Eye (tissue), 1 donor: ENCODE measurements around the gene NDST1.
"Not testable (repeated sequence)": the region's sequence is repeated elsewhere in the genome, so short reads cannot be mapped to it uniquely, and the experiment has no call there.

ENCODE experiments used
- DNase-seq: peaks from one replicate; pipeline ENCODE4 v3.0.0-alpha.2; 2015

NDST1 gene

GRCh38 chr5:150507474-150508276 is at the start of gene NDST1:
Gene NDST1, plus strand, starts transcription at chr5:150508131. Its CDS starts 13,124 bp downstream, at chr5:150521255.
- no peak for DNase-seq

DNA sequence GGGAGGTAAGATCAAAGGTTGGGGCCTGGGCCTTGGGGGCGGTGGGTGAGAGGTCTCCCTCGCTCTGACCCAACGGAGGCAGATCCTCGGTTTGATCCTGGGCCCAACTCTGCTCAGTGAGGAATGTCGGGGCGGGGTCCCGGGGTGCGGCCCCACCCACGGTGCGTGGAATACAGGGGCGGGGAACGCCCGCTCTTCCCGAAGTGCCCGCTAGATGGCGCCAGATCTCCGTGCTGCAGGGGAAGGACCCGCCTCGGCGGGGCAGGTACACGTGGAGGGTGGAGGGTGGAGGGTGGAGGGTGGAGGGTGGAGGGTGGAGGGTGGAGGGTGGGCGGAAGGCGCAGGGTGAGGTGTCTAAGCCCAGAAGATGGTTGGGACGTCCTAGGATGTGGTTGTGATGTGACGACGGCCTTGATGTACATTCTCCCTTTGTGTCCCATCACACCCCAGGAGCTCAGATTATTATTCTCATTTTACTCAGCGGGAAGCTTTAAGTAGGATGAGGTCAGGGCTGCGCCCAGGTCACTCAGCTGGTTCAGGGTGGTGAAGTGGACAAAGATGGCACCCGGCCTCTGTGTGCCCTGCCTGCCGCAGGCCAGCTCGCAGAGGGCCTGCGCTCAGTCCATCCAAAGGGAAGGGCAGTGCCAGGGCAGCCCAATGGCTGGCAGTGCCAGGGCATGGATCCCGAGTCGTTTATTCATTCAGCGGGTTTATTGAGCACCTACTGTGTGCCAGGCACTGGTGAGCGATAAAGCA is 49.0 kb upstream of the NDST1 start:
- DNase-seq, result peak; percentile 90

DNA sequence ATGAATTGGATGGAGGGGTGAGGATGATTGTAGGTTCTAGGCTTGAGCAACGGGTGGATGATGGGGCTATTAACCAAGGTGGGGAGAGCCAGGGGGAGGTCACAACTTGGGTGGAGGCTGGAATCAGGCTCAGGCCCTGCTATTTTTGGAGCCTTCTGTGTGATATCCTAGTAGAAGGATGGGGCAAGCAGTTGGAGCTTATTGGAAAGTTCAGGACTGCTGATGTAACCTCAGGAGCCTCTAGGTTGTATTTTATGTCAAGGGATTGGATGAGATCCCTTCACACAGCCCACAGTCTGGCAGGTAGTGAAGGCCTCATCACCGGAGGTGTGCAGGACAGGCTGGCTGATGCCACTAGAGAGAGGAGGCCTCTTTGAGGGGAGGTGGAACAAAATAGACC is 47.1 kb upstream of the NDST1 start:
- no peak for DNase-seq

DNA sequence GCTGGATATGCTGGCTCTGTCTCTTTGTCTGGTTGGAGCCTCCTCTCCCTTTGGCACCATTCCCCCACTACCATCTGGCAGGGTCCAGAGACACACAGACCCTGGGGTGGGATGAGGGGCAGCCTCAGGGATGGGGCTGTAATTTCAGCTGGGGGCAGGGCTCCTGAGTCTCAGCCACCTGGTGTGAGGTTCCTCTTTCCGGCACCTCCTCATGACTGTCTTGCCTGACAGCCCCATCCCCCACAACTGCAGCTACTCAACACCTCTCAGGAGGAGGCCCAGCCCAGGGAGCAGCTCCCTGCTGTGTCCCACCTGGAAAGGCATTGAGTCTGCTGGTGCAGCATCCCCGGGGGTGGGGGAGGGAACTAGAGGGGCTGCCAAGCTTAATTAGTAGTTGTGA is 46.7 kb upstream of the NDST1 start:
- DNase-seq, result peak; percentile 23

GRCh38 chr5:150464554-150465012 is 43.3 kb upstream of the NDST1 start:
- no peak for DNase-seq

- no peak for DNase-seq
Observed at GRCh38 chr5:150465927-150466326, 42.0 kb upstream of the NDST1 start.

- DNase-seq, result no peak
Observed at GRCh38 chr5:150468206-150468605, 39.7 kb upstream of the NDST1 start.

- no peak for DNase-seq
Observed at GRCh38 chr5:150469718-150470469, 38.0 kb upstream of the NDST1 start.

GRCh38 chr5:150473673-150474358 is 34.1 kb upstream of the NDST1 start:
- DNase-seq, result no peak

DNA sequence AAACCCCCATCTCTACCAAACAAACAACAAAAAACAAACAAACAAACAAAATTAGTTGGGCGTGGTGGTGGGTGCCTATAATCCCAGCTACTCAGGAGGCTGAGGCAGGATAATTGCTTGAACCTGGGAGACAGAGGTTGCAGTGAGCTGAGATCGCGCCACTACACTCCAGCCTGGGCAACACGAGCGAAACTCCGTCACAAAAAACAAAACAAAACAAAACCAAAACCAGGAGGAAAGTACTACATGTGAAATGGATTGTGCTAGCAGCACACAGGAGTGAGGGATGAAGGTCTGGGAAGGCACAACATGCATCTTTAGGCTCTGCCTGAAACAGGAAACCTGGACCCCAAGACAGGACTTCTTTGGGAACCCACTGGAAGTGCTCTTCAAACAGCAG is 31.4 kb upstream of the NDST1 start:
- DNase-seq, result not testable (repeated sequence)

GRCh38 chr5:150479416-150479815 is 28.5 kb upstream of the NDST1 start:
- no peak for DNase-seq

DNA sequence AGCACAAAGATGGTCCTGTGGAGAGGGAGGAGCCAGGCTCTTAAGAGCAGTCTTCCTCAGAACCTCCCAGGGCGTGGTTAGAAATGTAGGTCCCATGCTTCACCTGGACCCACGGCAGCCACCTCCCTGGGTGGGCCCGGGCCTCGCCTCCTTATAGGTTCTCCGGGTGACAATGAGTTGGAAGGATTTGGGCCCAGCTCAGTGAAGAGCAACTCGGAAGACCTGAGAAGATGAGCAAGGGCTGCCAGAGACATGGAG is 26.3 kb upstream of the NDST1 start:
- DNase-seq, result no peak

- DNase-seq, result no peak
Observed at GRCh38 chr5:150481972-150482406, 25.9 kb upstream of the NDST1 start.

GRCh38 chr5:150484964-150485692 is 22.8 kb upstream of the NDST1 start:
- no peak for DNase-seq

DNA sequence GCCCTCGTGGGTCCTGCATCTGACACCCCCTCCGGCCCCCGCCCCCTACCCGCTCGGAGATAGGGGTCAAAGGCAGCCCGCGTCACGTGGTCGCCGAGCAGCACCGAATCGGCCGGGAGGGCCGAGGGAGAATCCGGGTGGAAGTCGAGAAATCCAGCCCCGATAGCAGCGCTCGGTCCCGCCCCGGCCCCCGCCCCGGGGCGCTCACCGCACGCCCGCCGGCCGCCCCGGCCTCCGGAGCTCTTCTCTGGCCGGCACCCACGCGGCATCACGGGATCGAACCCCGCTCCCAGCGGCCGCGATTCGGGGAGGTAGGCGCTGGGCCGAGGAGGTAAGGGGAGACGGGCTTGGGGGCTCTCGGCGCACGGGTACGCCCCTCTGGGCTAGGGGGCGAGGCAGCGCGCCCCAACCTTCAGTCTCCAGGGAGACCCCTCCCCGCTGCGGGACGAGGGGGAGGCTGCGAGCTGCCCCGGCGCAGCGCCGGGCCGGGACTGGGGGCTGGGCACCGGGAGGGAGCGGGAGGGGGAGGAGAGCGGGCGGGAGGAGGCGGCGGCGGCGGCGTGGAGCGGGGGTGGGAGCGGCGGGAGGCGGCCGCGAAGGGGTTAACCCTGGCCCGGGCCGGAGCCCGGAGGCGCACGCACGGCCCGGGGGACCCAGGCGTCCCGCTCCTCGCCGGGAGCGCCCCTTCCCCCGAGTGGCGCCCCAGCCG is 22.1 kb upstream of the NDST1 start:
- peak; percentile 87 for DNase-seq

DNA sequence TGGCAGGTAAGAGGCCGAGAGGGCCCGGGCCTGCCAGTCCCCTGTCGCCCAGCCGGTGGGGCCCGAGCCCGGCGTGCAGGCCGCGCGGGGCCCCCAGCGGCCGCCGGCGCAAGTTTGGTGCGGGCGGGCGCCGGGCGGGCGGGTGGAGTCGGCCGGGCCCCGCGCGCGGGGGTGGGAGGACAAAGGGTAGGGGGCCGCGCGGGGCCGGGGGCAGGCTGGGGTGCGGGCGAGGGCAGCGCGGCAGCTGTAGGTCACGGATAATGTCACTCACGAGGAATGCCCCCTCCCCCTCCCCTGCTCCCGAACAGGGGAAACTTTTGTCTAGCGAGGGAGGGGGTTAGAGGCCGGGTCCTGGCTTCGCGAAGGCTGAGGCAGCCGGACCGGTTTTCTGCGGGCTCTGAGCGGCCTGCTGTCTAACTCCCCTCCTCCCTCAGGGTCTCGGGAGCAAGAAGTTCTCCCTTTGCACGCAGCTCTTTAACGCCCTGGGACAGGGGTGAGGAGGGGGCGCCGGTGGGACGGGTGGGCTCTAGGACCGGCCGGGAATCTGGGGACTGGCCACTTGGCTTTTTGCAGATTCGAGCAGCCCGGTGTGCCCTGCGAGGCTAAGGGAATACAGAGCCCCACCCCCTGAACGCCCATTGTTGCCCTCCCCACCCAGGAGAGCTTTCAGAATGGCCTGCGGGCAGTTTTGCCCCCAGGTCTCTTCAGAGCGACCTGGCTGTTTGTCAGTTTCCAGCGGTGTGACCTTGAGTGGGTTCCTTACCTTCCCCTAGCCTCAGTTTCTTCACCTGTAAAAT is 21.3 kb upstream of the NDST1 start:
- peak; percentile 94 for DNase-seq

GRCh38 chr5:150487199-150488061 is 20.5 kb upstream of the NDST1 start:
- no peak for DNase-seq

DNA sequence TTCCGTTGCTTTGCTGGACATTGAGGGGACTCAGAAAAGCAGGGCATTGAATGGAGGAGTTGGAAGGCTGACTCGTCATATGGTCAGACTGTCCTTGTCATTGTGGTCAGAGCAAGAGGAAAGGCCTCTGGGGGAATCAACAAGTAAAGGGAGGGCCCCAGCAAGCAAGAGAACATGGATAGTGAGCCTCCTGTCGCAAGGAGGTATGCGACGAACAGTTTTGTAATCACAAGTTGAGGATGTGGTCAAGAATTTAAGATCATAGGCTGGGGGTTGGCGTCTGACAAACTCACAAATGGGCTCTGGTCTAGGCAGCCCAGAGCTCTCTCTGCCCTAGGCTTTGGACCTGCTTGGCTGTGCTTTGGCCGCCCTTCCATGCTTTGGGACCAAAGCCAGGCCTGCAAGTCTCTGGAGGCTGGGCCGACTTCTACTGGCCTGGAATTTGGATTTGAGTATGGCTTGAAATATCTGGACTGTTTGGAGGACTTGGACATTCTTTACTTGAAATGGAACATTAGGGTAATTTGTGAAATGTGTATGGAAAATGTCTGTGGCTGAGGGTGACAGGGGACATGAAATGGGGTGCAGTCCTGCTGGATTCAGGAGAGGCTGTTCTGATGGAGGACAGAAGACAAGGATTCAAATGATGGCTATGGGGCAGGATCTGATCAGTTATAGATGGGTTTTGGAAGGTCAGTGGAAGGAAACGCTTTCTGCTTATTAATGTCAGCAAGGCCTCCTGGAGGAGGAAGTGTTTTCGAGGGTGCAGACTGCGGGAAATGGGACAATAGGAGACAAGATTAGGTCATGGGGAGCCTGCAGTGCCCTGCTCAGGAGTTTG is 19.2 kb upstream of the NDST1 start:
- DNase-seq, result no peak
